DND-41 (cell line): Measurements from ENCODE around the gene TEKT1.
A peak's percentile ranks its signal among the peaks of the same experiment; 100 is the strongest.

Experiments
- ATAC-seq: fragments of 200-7000 bp; cut with Tn5 transposase; 3 replicates; pipeline ENCODE4 v1.9.1; 2021; ENCODE audit warnings: low read depth; ENCODE audit not compliant: insufficient read depth
- DNase-seq: peaks from one replicate; pipeline ENCODE4 v3.0.0-alpha.2; 2020
- H2AFZ ChIP-seq: 2 replicates; pipeline ENCODE4 v1.6.0; 2012; ENCODE audit warnings: low read depth, low read length
- H3K27ac ChIP-seq: 2 replicates; pipeline ENCODE4 v1.5.1; 2012; ENCODE audit warnings: low read length, inconsistent platforms
- H3K27me3 ChIP-seq: fragments of 200-600 bp; sonication (generic); 2 replicates; pipeline ENCODE4 v1.6.0; 2012; ENCODE audit warnings: low read length, mild to moderate bottlenecking, inconsistent platforms; ENCODE audit not compliant: insufficient read depth, poor library complexity
- H3K36me3 ChIP-seq: 2 replicates; pipeline ENCODE4 v1.5.1; 2012; ENCODE audit warnings: low read length, inconsistent platforms; ENCODE audit not compliant: insufficient read depth
- H3K4me1 ChIP-seq: 2 replicates; pipeline ENCODE4 v1.5.1; 2012; ENCODE audit warnings: mild to moderate bottlenecking, low read length; ENCODE audit not compliant: insufficient read depth
- H3K4me2 ChIP-seq: 2 replicates; pipeline ENCODE4 v1.6.0; 2012; ENCODE audit warnings: mild to moderate bottlenecking, moderate library complexity, low read length, inconsistent platforms; ENCODE audit not compliant: insufficient read depth
- H3K4me3 ChIP-seq, 2 experiments: fragments of 200-600 bp in 1 of 2; shearing (Covaris generic) in 1 of 2; 2 replicates each; pipeline ENCODE4 v1.5.1; 2012 to 2016; ENCODE audit warnings: inconsistent platforms in 2 of 2, low read length in 2 of 2, mild to moderate bottlenecking in 2 of 2, low read depth in 1 of 2, moderate library complexity in 1 of 2
- H3K79me2 ChIP-seq: 2 replicates; pipeline ENCODE4 v1.6.0; 2012; ENCODE audit warnings: low read length, inconsistent platforms; ENCODE audit not compliant: insufficient read depth
- H3K9ac ChIP-seq: 2 replicates; pipeline ENCODE4 v1.6.0; 2012; ENCODE audit warnings: low read depth, mild to moderate bottlenecking, inconsistent platforms, low read length, moderate library complexity
- H3K9me3 ChIP-seq: 2 replicates; pipeline ENCODE4 v1.5.1; 2012; ENCODE audit warnings: low read length, moderate library complexity, mild to moderate bottlenecking, inconsistent platforms; ENCODE audit not compliant: insufficient read depth, severe bottlenecking
- H4K20me1 ChIP-seq: 2 replicates; pipeline ENCODE4 v1.6.0; 2012; ENCODE audit warnings: low read length; ENCODE audit not compliant: insufficient read depth
- CTCF ChIP-seq: IDR thresholded peaks from 2 replicates; pipeline ENCODE4 v1.5.1; 2012; ENCODE audit warnings: borderline replicate concordance, low read length, moderate library complexity, mild to moderate bottlenecking; ENCODE audit not compliant: poor library complexity, severe bottlenecking; ENCODE audit errors: extremely low read depth
- EZH2 ChIP-seq: IDR thresholded peaks from 3 replicates; pipeline ENCODE4 v1.6.1; 2012; ENCODE audit warnings: borderline replicate concordance, low read depth, mild to moderate bottlenecking, moderate library complexity, low read length, inconsistent platforms; ENCODE audit not compliant: severe bottlenecking

The TEKT1 gene

GRCh38 chr17:6870841-6871240 lies 39.3 kb upstream of the TEKT1 start:
- DNase-seq (no peak), ATAC-seq (no peak)
- Histone ChIP-seq H3K36me3 (peaks cover 4% of the 10 kb centered on the region; the same call in 1 of the 2 replicates), H3K9ac (no peak overlapping the region), H3K9me3 (no peaks in the 10 kb centered on the region), H3K27me3 (no peaks in the 10 kb centered on the region), H4K20me1 (no peaks in the 10 kb centered on the region), H3K4me3 (no peak overlapping the region), H3K79me2 (peaks cover 12% of the 10 kb centered on the region), H3K27ac (no peak overlapping the region), H3K4me2 (no peak overlapping the region), H2AFZ (no peak overlapping the region), H3K4me1 (no peaks in the 10 kb centered on the region)
- no peak for TF ChIP-seq EZH2
- TF ChIP-seq CTCF: no peak

DNA sequence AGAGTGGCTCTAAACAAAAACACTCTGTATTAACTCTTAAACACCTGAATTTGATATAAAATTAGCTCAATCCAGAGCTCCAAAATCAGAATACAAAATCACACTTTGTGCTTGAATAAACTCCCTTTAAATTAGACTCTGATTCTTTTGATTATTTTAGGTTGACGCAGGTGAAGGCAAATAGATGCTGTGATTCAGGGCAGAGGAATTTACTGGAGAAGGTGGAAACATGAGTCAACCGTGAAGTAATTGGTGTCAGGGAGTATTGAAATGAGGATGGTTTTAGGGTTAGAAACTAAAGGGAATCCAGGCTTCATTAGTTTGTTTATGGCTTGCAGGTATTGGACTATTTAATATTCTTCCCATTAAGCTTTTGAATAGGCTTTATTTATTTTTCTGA lies 37.1 kb upstream of the TEKT1 start:
- no peak overlapping the region for H3K4me3 ChIP-seq
- H3K9ac ChIP-seq: no peak overlapping the region
- no peak overlapping the region for H3K27ac ChIP-seq
- no peak overlapping the region for H3K4me2 ChIP-seq
- H4K20me1 ChIP-seq: no peaks in the 10 kb centered on the region
- H2AFZ ChIP-seq: no peak overlapping the region
- peaks cover 6% of the 10 kb centered on the region; the same call in 1 of the 2 replicates for H3K36me3 ChIP-seq
- no peaks in the 10 kb centered on the region for H3K27me3 ChIP-seq
- DNase-seq: no peak
- H3K79me2 ChIP-seq: peaks cover 16% of the 10 kb centered on the region
- TF ChIP-seq EZH2: no peak
- no peak for TF ChIP-seq CTCF
- no peak for ATAC-seq
- H3K4me1 ChIP-seq: no peaks in the 10 kb centered on the region
- no peaks in the 10 kb centered on the region for H3K9me3 ChIP-seq

DNA sequence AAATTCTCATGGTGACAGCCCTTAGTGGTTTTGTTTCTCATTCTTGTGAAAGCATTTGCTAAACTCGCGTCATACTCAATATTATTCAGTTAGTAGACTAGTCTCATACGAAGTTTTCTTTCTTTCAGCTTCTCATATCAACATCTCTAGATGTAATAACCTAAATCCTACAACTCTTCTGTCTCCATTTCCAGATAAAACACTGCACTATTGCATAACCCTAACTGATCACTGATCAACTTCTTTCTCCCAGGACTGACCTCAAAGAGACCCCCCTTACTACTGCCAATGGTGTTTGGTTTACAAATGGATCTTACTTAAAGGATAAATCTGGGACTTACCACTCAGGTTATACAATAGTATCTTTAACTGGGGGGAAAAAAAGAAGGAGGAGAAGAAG lies 36.3 kb upstream of the TEKT1 start:
- no peak overlapping the region for H3K9ac ChIP-seq
- peaks cover under 1% of the 10 kb centered on the region; the same call in 1 of the 2 replicates for H4K20me1 ChIP-seq
- DNase-seq: no peak
- H3K4me3 ChIP-seq: no peak overlapping the region
- H3K79me2 ChIP-seq: peaks cover 16% of the 10 kb centered on the region
- H3K36me3 ChIP-seq: peaks cover 6% of the 10 kb centered on the region; the same call in 1 of the 2 replicates
- no peak overlapping the region for H2AFZ ChIP-seq
- TF ChIP-seq EZH2: no peak
- peaks cover 2% of the 10 kb centered on the region; the same call in 1 of the 2 replicates for H3K4me1 ChIP-seq
- no peak overlapping the region for H3K4me2 ChIP-seq
- no peak overlapping the region for H3K27ac ChIP-seq
- no peak for ATAC-seq
- H3K9me3 ChIP-seq: no peaks in the 10 kb centered on the region
- no peaks in the 10 kb centered on the region for H3K27me3 ChIP-seq

- peaks cover 9% of the 10 kb centered on the region; the same call in 1 of the 2 replicates for H3K36me3 ChIP-seq
- no peak overlapping the region for H3K4me2 ChIP-seq
- no peak overlapping the region for H3K4me3 ChIP-seq
- no peak for DNase-seq
- peaks cover 17% of the 10 kb centered on the region for H3K4me1 ChIP-seq
- H2AFZ ChIP-seq: no peak overlapping the region
- H3K27me3 ChIP-seq: no peaks in the 10 kb centered on the region
- TF ChIP-seq CTCF (no peak), EZH2 (no peak)
- peaks cover 59% of the 10 kb centered on the region for H3K79me2 ChIP-seq
- no peak overlapping the region for H3K27ac ChIP-seq
- no peaks in the 10 kb centered on the region for H3K9me3 ChIP-seq
- H4K20me1 ChIP-seq: peaks cover 5% of the 10 kb centered on the region
- peak; percentile 17; the same call in 1 of the 3 replicates for ATAC-seq
- no peak overlapping the region for H3K9ac ChIP-seq
These were observed 31.3 kb upstream of the TEKT1 start for GRCh38 chr17:6862825-6863224.
